ENCODE data around the gene COX15. TPM values are rescaled to one million over a fixed set of nuclear protein-coding genes. Genes with fewer than 3 reads are reported as not detected.

The COX15 gene
- total RNA-seq, 1 donor from 2014 or later: 25.0 TPM

Other genes with a start within 250 kb of the COX15 start
- not detected in 2 replicates for gene NKX2-3, start 199.2 kb downstream of the COX15 start, total RNA-seq
- 8.3 and 11.1 TPM in 2 replicates for gene SLC25A28, start 111.7 kb downstream of the COX15 start, total RNA-seq
- 14.4 and 16.1 TPM in 2 replicates for gene ENTPD7, start 72.6 kb downstream of the COX15 start, total RNA-seq
- gene CUTC, start 107 bp upstream of the COX15 start, total RNA-seq: 12.9 and 21.6 TPM in 2 replicates
- gene ABCC2, start 50.5 kb upstream of the COX15 start, total RNA-seq: 0.44 and 0.60 TPM in 2 replicates